Body of pancreas (tissue), 4 donors: Measurements from ENCODE around the gene KIF5A. TPM values are rescaled to one million over a fixed set of nuclear protein-coding genes. Genes with fewer than 3 reads are reported as not detected.

ENCODE experiments used
- ATAC-seq: fragments of 150-250 bp; one replicate; pipeline ENCODE4 v1.9.1; 2016
- DNase-seq, 4 donors: peaks; one replicate each; pipeline ENCODE4 v3.0.0-alpha.2; 2019
- H3K27ac ChIP-seq, 4 donors: fragments of 200-600 bp; sonication (generic); 1 replicate in 3 of 4; 2 replicates in 1 of 4; pipeline versions ENCODE4 v1.5.1 to v1.6.1; 2016 to 2019; ENCODE audit warnings: mild to moderate bottlenecking in 1 of 4, mixed read lengths in 1 of 4, moderate library complexity in 1 of 4
- H3K27me3 ChIP-seq, 2 donors: fragments of 200-600 bp; sonication (generic); one replicate each; pipeline ENCODE4 v1.6.0; 2016; ENCODE audit warnings: mild to moderate bottlenecking in 1 of 2
- H3K36me3 ChIP-seq, 2 donors: fragments of 200-600 bp; sonication (generic); replicated peaks in 1 of 2; 2 replicates each; pipeline ENCODE4 v1.5.1; 2016; ENCODE audit warnings: low read depth in 2 of 2; ENCODE audit not compliant: insufficient read depth in 1 of 2
- H3K4me1 ChIP-seq: fragments of 200-600 bp; sonication (generic); one replicate; pipeline ENCODE4 v1.6.0; 2016
- H3K4me3 ChIP-seq, 2 donors: fragments of 200-600 bp; sonication (generic); 1 replicate in 1 of 2; 2 replicates in 1 of 2; pipeline ENCODE4 v1.5.1; 2016 to 2019
- H3K9me3 ChIP-seq, 3 donors: fragments of 200-600 bp; sonication (generic); 1 replicate in 2 of 3; 2 replicates in 1 of 3; pipeline ENCODE4 v1.5.1; 2016
- POLR2A ChIP-seq, 3 donors: fragments of 450-650 bp; IDR thresholded peaks; one replicate each; pipeline ENCODE4 v1.6.1; 2016; ENCODE audit warnings: antibody characterized with exemption in 3 of 3, mild to moderate bottlenecking in 2 of 3
- WGBS, 2 donors: methylation state at CpG; one replicate each; pipeline ENCODE4 v1.1.5; 2017; 5-methylcytosine and 5-hydroxymethylcytosine counted together
- intact Hi-C: fragments of 100-400 bp; cut with DNase I; formaldehyde crosslinking; loops from one replicate; pipeline ENCODE4 v1.15.1; 2023
- total RNA-seq, 2 donors: library from RNA; depleted of rRNA; stranded (reverse); fragments of >200 nt; gene quantifications; one replicate each; pipeline ENCODE4 v1.1.0, GENCODE V29; 2016
- TF ChIP-seq, protein P1 (sequence below), 7 experiments: fragments of 450-650 bp in 4 of 7; fragments of 200-600 bp in 3 of 7; sonication (generic) in 3 of 7; IDR thresholded peaks; one replicate each; pipeline ENCODE4 v1.5.1; 2016 to 2019; ENCODE audit warnings: antibody characterized with exemption in 7 of 7

KIF5A gene
- total RNA-seq, 2 donors from 2014 or later = 0.33 to 1.3 TPM

DNA sequence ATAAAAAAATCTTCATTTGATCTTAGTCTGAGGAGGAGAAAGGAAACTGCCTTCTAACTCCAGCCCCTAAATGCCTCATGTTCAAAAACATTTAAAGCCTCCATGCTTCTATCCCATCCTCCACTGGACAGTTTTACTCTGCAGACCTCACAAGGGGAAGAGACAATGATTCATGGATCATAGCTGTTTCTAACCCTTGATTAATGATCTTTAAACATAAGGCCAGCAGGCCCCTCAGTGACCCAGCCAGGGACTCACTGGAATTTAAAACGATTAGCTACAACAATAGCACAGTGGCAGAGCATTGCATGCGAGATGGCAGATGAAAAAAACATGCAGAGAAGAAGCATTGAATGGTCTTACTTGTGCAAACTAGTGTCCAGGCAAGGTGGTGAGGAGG is 8.8 kb upstream of the KIF5A start:
- Histone ChIP-seq H3K9me3 (no peaks in the 10 kb centered on the region), H3K27ac (no peak overlapping the region), H3K4me3 (no peak overlapping the region), H3K27me3 (no peaks in the 10 kb centered on the region), H3K4me1 (peaks cover 15% of the 10 kb centered on the region), H3K36me3 (no peaks in the 10 kb centered on the region)
- DNase-seq (no peak), ATAC-seq (no peak)
- WGBS, 2 donors = 30 to 39% methylated on average over 2 of the region's 2 CpGs
- TF ChIP-seq, protein P1, sequence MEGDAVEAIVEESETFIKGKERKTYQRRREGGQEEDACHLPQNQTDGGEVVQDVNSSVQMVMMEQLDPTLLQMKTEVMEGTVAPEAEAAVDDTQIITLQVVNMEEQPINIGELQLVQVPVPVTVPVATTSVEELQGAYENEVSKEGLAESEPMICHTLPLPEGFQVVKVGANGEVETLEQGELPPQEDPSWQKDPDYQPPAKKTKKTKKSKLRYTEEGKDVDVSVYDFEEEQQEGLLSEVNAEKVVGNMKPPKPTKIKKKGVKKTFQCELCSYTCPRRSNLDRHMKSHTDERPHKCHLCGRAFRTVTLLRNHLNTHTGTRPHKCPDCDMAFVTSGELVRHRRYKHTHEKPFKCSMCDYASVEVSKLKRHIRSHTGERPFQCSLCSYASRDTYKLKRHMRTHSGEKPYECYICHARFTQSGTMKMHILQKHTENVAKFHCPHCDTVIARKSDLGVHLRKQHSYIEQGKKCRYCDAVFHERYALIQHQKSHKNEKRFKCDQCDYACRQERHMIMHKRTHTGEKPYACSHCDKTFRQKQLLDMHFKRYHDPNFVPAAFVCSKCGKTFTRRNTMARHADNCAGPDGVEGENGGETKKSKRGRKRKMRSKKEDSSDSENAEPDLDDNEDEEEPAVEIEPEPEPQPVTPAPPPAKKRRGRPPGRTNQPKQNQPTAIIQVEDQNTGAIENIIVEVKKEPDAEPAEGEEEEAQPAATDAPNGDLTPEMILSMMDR (IDR thresholded peaks at IDR 0.05) = no peak
- TF ChIP-seq POLR2A (IDR thresholded peaks at IDR 0.05) = no peak
- intact Hi-C loops = no loop called here

DNA sequence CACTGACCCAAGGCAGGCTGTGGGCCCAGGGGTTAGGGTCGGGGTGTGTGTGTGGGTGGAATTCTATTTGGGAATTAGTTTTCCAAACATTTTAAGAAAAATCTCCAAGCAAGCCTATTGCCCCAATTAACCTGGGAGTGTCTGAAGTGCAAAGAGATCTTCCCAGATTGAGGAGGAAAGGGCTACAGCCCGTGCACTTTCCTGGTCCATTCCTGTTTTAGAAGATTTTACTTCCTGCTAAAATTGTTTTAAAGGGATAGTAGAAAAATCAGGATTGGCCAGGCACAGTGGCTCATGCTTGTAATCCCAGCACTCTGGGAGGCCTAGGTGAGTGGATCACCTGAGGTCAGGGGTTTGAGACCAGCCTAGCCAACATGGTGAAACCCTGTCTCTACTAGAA is 8.1 kb upstream of the KIF5A start:
- intact Hi-C loops = no loop called here
- no peaks in the 10 kb centered on the region for H3K9me3 ChIP-seq
- ATAC-seq (no peak), DNase-seq (no peak)
- H3K36me3 ChIP-seq = no peaks in the 10 kb centered on the region
- no peak overlapping the region for H3K27ac ChIP-seq
- no peaks in the 10 kb centered on the region for H3K27me3 ChIP-seq
- TF ChIP-seq, protein P1 (IDR thresholded peaks at IDR 0.05) = no peak
- TF ChIP-seq POLR2A (IDR thresholded peaks at IDR 0.05) = no peak
- WGBS, 2 donors = 81 to 87% methylated on average over 2 of the region's 2 CpGs
- no peak overlapping the region for H3K4me3 ChIP-seq
- peaks cover 16% of the 10 kb centered on the region for H3K4me1 ChIP-seq

DNA sequence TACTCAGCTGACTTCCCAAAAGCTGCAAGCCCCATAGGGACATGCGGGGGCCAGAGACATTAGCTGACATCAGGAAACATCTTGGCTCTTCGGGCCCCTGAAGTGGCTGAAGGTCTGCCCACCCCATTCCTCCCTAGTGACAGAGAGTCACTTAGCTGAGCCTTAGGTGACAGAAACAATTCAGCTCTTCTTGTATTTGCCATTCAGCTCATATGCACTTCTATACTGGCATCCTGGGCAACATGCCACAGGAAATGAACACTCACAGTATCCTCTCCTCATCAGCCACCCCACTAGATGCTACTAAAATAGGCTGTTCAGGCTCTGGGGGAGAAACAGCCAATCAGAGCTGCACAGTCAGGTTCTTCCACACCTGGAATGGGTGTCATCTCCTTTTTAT is 6.3 kb upstream of the KIF5A start:
- Histone ChIP-seq H3K27ac (no peak overlapping the region), H3K9me3 (no peaks in the 10 kb centered on the region), H3K4me3 (no peak overlapping the region), H3K4me1 (peaks cover 20% of the 10 kb centered on the region), H3K36me3 (no peaks in the 10 kb centered on the region), H3K27me3 (no peaks in the 10 kb centered on the region)
- WGBS, 2 donors = 67 to 73% methylated on average over 2 of the region's 2 CpGs
- intact Hi-C loops = no loop called here
- ATAC-seq (no peak), DNase-seq (no peak)
- TF ChIP-seq, protein P1 (IDR thresholded peaks at IDR 0.05) = no peak
- no peak for TF ChIP-seq POLR2A (IDR thresholded peaks at IDR 0.05)

DNA sequence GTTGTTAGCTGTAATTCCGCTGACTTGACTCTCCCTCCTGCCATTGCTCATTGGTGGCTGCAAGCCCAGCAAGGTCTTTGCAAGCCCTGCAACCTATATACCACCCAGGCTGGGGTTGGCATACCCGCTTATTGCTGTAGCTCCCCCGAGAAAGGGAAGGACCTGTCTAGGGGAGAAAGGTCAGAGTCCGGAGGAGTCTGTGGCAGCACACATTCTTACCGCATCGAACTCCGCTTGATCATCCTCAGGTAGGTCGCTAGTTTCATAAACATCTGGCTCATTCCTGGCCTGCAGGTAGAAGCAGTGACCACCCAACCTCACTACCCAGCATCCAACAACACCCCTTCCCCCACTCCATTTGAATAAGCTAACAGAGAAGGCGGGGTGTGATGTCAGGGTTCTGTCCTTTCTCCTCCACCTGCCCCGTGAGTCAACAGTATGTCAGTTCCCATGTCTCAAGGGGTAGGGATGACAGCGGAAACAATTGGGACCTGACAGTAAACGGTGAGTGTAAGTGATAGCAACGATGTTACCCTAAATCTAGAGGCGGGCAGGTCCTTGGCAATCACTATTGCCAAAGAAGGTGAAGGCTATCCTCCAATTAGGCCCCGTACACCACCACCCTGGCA is 3.9 kb upstream of the KIF5A start:
- H3K36me3 ChIP-seq = no peaks in the 10 kb centered on the region
- 38 to 40% methylated on average over 15 of the region's 15 CpGs for WGBS, 2 donors
- intact Hi-C loops = no loop called here
- TF ChIP-seq POLR2A (IDR thresholded peaks at IDR 0.05) = no peak
- TF ChIP-seq, protein P1 (IDR thresholded peaks at IDR 0.05) = no peak
- no peaks in the 10 kb centered on the region for H3K9me3 ChIP-seq
- H3K27ac ChIP-seq = peak overlapping the region; percentile 89 to 96 (median 92)
- DNase-seq (no peak), ATAC-seq (peak; percentile 21)
- peak overlapping the region; percentile 53 to 94 for H3K4me3 ChIP-seq
- no peaks in the 10 kb centered on the region for H3K27me3 ChIP-seq
- peaks cover 26% of the 10 kb centered on the region for H3K4me1 ChIP-seq
